ENCODE data around the gene WNT3. TPM values are rescaled to one million over a fixed set of nuclear protein-coding genes. Genes with fewer than 3 reads are reported as not detected.

WNT3 gene
- total RNA-seq, 1 donor = 1.1 TPM

DNA sequence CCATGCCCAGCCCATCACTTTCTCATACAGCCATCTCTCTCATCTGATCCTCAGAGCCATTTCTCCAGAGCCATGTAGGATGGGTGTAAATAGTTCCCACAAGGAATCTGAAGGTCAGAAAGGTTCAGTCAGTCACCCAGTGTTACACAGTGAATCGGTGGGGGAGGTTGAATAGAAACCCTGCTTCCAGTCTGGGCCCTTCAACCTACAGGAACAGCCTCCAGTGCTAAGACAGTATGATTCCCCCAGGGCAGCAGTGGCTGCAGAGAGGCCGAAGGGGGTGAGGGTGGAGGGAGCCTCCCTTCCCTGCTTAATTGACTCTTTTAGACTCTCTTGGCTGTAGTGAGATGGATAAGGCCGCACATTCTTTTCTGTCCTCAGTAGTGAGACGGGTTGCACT is 36.5 kb upstream of the WNT3 start:
- TF ChIP-seq, protein P1, sequence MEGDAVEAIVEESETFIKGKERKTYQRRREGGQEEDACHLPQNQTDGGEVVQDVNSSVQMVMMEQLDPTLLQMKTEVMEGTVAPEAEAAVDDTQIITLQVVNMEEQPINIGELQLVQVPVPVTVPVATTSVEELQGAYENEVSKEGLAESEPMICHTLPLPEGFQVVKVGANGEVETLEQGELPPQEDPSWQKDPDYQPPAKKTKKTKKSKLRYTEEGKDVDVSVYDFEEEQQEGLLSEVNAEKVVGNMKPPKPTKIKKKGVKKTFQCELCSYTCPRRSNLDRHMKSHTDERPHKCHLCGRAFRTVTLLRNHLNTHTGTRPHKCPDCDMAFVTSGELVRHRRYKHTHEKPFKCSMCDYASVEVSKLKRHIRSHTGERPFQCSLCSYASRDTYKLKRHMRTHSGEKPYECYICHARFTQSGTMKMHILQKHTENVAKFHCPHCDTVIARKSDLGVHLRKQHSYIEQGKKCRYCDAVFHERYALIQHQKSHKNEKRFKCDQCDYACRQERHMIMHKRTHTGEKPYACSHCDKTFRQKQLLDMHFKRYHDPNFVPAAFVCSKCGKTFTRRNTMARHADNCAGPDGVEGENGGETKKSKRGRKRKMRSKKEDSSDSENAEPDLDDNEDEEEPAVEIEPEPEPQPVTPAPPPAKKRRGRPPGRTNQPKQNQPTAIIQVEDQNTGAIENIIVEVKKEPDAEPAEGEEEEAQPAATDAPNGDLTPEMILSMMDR (IDR thresholded peaks at IDR 0.05; ENCODE audit: extremely low read depth, low read depth, low read length) = no peak
- Histone ChIP-seq H3K4me1 (ENCODE audit: insufficient read depth, low read length) (no peaks in the 10 kb centered on the region), H4K20me1 (ENCODE audit: insufficient read depth, low read length) (no peaks in the 10 kb centered on the region), H3K36me3 (ENCODE audit: insufficient read depth, low read length) (no peaks in the 10 kb centered on the region), H3K27ac (ENCODE audit: low read depth, low read length) (no peak overlapping the region), H3K4me3 (ENCODE audit: insufficient read depth, low read length) (no peak overlapping the region), H2AFZ (ENCODE audit: low read length) (no peak overlapping the region), H3K27me3 (ENCODE audit: insufficient read depth, low read length) (peaks cover 42% of the 10 kb centered on the region), H3K9me3 (ENCODE audit: low read depth, low read length) (no peaks in the 10 kb centered on the region), H3K4me2 (ENCODE audit: insufficient read depth, low read length) (no peak overlapping the region), H3K79me2 (ENCODE audit: insufficient read depth, low read length) (no peaks in the 10 kb centered on the region)
- DNase-seq (ENCODE audit: insufficient read length, low spot score, missing footprints) = peak; percentile 81

DNA sequence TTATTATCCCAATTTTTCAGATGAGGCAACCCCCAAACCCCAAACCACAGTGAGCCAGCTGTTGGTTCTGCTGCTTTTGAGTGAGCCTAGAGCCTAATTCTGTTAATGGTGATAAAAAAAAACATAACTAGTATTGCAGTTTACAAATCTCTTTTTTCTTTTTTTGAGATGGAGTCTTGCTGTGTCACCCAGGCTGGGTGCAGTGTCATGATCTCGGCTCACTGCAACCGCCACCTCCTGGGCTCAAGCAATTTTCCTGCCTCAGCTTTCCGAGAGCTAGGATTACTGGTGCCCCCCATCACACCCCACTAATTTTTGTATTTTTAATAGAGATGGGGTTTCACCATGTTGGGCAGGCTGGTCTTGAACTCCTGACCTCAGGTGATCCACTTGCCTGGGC is 36.0 kb upstream of the WNT3 start:
- peak; percentile 5 for DNase-seq (ENCODE audit: insufficient read length, low spot score, missing footprints)
- H3K4me1 ChIP-seq (ENCODE audit: insufficient read depth, low read length) = no peaks in the 10 kb centered on the region
- H3K4me2 ChIP-seq (ENCODE audit: insufficient read depth, low read length) = no peak overlapping the region
- peaks cover 44% of the 10 kb centered on the region for H3K27me3 ChIP-seq (ENCODE audit: insufficient read depth, low read length)
- TF ChIP-seq, protein P1 (IDR thresholded peaks at IDR 0.05; ENCODE audit: extremely low read depth, low read depth, low read length) = no peak
- no peak overlapping the region for H3K27ac ChIP-seq (ENCODE audit: low read depth, low read length)
- H3K4me3 ChIP-seq (ENCODE audit: insufficient read depth, low read length) = no peak overlapping the region
- H3K79me2 ChIP-seq (ENCODE audit: insufficient read depth, low read length) = no peaks in the 10 kb centered on the region
- H4K20me1 ChIP-seq (ENCODE audit: insufficient read depth, low read length) = no peaks in the 10 kb centered on the region
- no peaks in the 10 kb centered on the region for H3K36me3 ChIP-seq (ENCODE audit: insufficient read depth, low read length)
- H3K9me3 ChIP-seq (ENCODE audit: low read depth, low read length) = no peaks in the 10 kb centered on the region
- no peak overlapping the region for H2AFZ ChIP-seq (ENCODE audit: low read length)

DNA sequence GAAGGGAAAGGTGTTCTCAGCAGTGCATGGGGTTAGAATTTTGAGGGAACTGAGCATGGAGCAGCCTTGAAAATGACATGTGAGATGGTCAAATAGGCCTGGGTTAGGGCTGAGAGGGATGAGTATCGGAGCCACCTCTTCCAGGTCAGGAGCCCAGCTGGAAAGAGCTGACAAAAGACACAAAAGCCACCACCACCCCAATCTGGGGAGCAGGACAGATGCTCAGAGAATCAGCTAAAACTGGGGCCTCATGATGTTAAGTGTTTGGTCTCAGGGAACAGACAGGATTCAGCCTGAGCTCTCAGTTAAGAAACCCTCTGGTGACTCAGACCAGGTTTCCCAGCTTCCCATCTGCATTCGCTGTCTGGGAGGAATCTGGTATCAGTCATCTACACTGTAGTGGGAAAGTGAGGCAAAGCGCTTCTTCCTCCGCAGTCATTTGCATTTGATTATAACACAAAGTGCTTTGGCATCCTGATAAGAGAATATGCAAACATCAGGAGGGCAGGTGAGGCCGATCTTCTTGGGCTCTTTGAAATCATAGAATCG is 35.5 kb upstream of the WNT3 start:
- Histone ChIP-seq H3K27ac (ENCODE audit: low read depth, low read length) (no peak overlapping the region), H3K27me3 (ENCODE audit: insufficient read depth, low read length) (peaks cover 50% of the 10 kb centered on the region), H3K36me3 (ENCODE audit: insufficient read depth, low read length) (no peaks in the 10 kb centered on the region), H3K4me2 (ENCODE audit: insufficient read depth, low read length) (no peak overlapping the region), H2AFZ (ENCODE audit: low read length) (no peak overlapping the region), H4K20me1 (ENCODE audit: insufficient read depth, low read length) (no peaks in the 10 kb centered on the region), H3K4me3 (ENCODE audit: insufficient read depth, low read length) (no peak overlapping the region), H3K4me1 (ENCODE audit: insufficient read depth, low read length) (no peaks in the 10 kb centered on the region), H3K79me2 (ENCODE audit: insufficient read depth, low read length) (no peaks in the 10 kb centered on the region), H3K9me3 (ENCODE audit: low read depth, low read length) (no peaks in the 10 kb centered on the region)
- TF ChIP-seq, protein P1 (IDR thresholded peaks at IDR 0.05; ENCODE audit: extremely low read depth, low read depth, low read length) = no peak
- peak; percentile 94 for DNase-seq (ENCODE audit: insufficient read length, low spot score, missing footprints)

DNA sequence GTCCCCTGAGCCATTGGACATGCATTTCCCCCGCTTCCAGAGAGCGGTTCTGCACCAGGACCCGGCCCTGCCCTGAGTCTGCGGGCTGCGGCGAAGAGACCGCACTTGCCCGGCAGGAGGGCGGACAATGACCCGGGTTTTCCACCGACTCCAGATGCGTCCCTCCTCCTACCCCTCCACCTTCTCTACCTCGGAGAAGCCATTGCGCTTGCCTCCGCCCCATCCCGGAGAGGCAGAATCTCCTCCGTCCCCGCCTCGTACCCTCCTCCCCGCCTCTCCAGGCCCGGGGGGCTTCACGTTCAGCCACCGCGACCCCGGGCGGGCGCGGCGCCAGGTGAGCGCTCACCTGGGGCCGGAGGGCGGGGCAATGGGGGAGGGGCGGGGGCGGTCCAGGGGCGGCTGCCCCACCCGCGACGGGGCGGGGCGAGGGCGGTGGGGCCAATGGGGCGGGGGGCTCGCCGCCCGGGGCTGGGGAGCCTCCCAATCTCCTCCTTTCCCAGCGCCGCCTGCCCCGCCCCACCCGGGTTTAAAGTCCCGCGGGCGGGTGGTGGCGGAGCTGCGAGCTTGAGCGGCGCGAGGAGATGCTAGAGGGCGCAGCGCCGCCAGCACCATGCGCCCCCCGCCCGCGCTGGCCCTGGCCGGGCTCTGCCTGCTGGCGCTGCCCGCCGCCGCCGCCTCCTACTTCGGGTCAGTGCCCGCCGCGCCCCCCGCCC is 32.7 kb upstream of the WNT3 start, which contains the start of gene WNT9B:
TSS of gene WNT9B (plus strand) at position 555 of the 713 bp plus-strand sequence. CDS start at position 611, 56 bp downstream.
- Histone ChIP-seq H3K27ac (ENCODE audit: low read depth, low read length) (no peak within 1 kb of the TSS), H4K20me1 (ENCODE audit: insufficient read depth, low read length) (no peaks in the 10 kb centered on the region), H3K36me3 (ENCODE audit: insufficient read depth, low read length) (no peaks in the 10 kb centered on the region), H3K9me3 (ENCODE audit: low read depth, low read length) (no peaks in the 10 kb centered on the region), H3K4me3 (ENCODE audit: insufficient read depth, low read length) (peak within 1 kb of the TSS; percentile 33), H3K79me2 (ENCODE audit: insufficient read depth, low read length) (no peaks in the 10 kb centered on the region), H3K4me2 (ENCODE audit: insufficient read depth, low read length) (peak within 1 kb of the TSS; percentile 15), H3K27me3 (ENCODE audit: insufficient read depth, low read length) (peaks cover 71% of the 10 kb centered on the region), H2AFZ (ENCODE audit: low read length) (peak within 1 kb of the TSS; percentile 35), H3K4me1 (ENCODE audit: insufficient read depth, low read length) (no peaks in the 10 kb centered on the region)
- TF ChIP-seq, protein P1 (IDR thresholded peaks at IDR 0.05; ENCODE audit: extremely low read depth, low read depth, low read length) = no peak
- DNase-seq (ENCODE audit: insufficient read length, low spot score, missing footprints) = peak; percentile 88

Measured in osteoblast (primary cell).